Tongue (tissue), 2 donors: Measurements from ENCODE around the gene TEAD1. TPM values are rescaled to one million over a fixed set of nuclear protein-coding genes. Genes with fewer than 3 reads are reported as not detected.

Experiments
- DNase-seq: peaks from one replicate; pipeline ENCODE4 v3.0.0-alpha.2; 2015
- total RNA-seq: library from RNA; depleted of rRNA; stranded (reverse); fragments of >200 nt; gene quantifications from one replicate; pipeline ENCODE4 v1.2.3, GENCODE V29; 2014

TEAD1 gene
- total RNA-seq, 1 donor from 2014 or later, result 131 TPM

DNA sequence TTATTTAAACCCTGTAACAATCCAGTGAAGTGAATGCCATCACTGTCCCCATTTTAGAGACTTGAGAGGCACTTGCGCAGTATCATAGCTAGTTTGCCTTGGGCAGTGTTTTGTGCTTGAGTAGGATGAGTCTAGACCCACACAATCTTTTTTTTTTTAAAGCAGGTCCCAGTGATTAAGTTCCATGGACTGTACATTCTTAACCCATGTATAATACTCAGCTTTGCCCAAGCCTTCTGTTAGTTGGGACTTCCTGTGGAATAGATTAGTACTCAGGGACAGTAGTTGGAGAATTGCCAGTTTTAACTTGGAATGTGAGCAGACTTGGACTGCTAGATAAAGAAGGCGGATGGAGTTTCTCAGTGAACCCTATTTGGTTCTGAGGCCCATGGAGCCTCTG, 226.3 kb downstream of the TEAD1 start:
- DNase-seq, result peak; percentile 41

- no peak for DNase-seq
Observed at GRCh38 chr11:12901272-12901671, 227.1 kb downstream of the TEAD1 start.

DNA sequence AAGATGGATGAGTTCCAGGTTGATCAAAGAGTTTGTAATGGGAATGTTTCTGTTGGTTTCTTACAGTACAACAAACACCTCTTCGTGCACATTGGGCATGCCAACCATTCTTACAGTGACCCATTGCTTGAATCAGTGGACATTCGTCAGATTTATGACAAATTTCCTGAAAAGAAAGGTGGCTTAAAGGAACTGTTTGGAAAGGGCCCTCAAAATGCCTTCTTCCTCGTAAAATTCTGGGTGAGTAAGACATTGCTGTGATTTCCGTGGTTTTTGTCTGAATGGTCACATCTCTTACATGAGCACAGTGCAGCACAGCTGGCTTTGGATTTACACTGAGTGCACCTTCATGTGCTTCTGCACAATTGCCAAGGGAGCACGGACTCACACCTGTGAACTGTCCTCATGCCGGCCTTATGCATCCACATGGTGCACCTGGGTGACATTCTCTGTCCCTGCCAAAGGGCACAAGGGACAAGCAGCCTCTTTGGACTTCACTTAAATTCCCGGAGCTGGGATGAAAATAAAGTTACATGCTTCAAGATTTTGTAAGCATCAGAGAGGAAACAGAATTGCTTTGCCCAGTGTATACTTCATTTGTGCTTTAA, 227.8 kb downstream of the TEAD1 start:
- no peak for DNase-seq

DNA sequence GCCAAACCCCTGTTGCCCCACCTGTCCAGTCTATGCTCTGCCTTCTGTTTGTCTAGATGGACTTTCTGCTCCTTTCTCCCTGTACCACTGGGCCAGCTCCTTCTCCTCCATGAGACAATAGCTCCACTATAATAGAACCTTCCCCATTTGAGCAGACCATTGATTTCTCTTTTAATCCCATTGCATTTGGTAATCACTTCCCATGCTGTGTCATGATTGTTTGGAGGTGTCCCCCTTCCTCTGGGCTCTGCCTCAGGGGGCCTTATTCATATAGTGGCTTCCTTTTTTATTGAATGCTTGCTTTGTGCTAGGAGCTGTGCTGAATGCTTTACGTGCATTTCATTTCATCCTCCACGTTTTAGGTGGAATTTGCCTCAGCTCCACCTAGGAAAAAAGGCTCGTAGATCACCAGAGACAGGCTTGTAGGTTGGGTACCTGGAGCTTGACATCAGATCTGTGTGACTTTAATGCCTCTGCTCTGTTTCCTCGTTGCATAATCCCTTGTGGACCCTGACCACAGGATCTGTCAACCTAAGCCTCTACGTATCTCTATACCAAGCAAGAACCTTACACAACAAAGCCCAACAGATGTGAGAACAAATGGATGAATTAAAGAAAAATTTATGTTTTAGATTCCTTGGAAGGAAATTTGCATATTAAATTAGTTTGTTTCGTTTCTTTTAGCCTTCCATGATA, 228.7 kb downstream of the TEAD1 start:
- no peak for DNase-seq

DNA sequence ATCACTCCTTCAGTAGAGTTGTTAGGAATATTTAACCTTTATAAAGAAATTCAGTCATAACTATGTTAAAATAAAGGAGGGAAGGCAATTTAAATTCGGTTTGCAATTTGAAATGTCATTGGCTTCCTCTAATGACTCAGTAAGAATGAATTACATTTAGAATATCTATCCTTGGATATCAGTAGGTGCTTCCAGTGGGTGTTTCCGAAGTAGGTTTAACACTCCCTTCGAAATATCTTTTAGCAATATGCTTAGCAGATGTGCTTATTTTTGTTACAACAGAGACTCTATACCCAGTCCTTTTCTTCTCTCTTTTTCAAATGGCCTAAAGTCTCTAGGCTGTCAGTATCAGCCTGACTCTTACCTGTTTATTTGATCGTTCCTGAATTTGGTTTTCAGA, 231.2 kb downstream of the TEAD1 start:
- no peak for DNase-seq

GRCh38 chr11:12906501-12906900, 232.3 kb downstream of the TEAD1 start:
- DNase-seq, result no peak

DNA sequence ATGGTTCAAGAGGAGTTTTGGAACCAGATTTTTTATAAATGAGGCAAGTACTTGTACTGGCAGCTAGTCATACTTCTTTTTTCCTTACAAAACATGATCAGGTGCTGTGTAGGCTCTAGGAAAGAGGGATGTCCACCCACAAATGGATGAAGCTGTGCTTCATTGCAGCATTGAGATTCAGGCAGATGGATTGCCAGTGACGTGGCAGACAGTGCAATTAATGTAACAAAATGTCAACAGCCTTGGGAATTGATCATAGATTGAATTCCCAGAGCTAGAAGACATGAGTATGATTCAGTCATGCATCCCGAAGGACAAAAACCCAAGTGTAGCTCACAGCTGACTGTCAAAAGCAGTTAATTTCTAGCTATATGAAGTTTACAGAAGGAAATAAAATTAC, 235.7 kb downstream of the TEAD1 start:
- DNase-seq, result no peak

- DNase-seq, result peak; percentile 95
Observed at GRCh38 chr11:12914400-12914912, 240.2 kb downstream of the TEAD1 start.

DNA sequence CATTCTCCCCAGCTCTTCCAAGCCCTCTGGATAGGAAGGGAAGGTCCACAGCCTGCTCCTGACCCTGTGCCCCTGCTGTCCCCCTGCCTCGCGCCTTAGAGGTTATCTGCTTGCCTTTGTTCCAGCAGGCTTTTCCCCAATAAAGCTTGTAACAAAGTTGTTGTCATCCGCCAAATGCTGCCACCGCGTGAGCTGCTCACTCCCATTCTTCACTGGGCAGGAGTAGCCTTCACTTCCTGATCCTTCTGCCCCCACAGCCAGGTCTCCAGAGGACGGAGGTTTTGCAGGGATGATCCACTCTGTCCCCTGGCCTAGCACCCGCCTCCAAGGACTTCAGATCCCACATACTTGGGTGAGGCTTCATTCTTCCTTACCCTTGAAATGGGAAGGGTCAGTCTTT, 240.9 kb downstream of the TEAD1 start:
- DNase-seq, result no peak

DNA sequence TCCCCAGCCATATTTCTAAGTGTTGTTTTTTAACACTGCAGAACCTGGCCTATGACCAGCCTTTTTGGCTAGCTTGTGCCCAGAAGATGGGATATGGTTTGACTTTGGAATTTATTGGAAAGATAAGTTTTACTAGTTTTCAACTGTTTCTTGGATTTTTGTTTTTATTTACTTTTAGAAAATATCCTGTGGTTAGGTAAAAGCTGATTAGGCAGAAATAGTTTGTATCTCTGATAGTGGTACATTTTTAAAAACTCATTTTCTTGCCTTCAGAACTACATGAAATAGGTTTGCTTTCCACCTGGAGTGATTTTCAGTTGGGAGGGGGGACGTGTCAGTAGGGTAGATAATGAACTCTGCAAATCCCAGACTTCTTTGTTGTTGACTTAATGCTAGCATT, 243.6 kb downstream of the TEAD1 start:
- DNase-seq, result no peak

DNA sequence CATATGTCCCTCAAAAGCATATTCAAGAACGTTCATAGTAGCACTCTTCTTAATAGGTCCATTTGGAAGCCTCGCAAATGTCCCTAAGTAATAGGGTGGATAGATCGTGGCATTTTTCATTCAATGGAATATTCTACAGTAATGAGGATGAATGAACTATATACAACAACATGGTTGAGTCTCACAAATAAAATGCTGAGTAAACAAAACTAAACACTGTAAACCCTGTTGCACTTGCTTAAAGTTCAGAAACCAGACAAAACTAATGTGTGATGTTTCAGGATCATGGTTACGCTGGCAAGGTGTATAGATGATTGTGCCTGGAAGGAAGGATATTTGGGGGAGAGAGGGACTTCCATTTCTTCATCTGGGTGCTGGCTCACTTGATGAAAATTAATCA, 244.4 kb downstream of the TEAD1 start:
- DNase-seq, result no peak

DNA sequence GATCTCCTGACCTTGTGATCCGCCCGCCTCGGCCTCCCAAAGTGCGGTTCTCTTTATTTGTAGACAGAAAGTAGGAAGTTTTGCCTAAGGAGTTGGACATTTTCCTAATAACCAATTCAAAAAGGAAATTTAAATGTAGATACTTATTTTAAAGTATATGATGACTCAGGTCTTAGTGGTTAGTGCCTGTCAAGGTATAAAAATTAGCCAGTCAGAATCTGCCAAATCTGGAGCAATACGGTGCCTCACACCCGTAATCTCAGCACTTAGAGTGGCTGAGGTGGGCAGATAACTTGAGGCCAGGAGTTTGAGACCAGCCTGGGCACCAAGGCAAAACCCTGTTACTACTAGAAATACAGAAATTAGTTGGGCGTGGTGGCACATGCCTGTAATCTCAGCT, 248.2 kb downstream of the TEAD1 start:
- no peak for DNase-seq

GRCh38 chr11:12922980-12923507, 248.8 kb downstream of the TEAD1 start:
- no peak for DNase-seq

GRCh38 chr11:12924650-12925049, 250.4 kb downstream of the TEAD1 start:
- DNase-seq, result no peak

DNA sequence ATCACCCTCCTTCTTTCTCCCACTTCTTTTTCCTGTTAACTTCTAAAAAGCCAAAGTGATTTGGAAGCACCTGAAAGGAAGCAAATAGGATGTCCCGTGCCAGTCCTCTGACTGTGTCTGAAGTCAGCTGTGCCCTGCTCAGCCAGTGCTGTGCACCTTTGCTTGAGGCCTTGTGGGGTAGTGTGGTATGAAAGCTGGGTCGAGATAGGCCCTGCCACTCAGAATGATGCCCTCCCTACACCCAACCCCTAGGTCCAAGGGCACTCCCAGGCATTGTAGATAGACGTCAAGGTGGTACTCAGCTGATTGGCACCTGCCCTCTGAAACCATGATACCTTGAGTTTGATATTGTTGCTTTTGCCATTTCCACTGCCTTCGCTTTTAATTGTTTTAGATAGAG, 251.3 kb downstream of the TEAD1 start:
- no peak for DNase-seq

GRCh38 chr11:12927221-12927620, 253.0 kb downstream of the TEAD1 start:
- DNase-seq, result no peak

GRCh38 chr11:12927886-12928285, 253.7 kb downstream of the TEAD1 start:
- no peak for DNase-seq

DNA sequence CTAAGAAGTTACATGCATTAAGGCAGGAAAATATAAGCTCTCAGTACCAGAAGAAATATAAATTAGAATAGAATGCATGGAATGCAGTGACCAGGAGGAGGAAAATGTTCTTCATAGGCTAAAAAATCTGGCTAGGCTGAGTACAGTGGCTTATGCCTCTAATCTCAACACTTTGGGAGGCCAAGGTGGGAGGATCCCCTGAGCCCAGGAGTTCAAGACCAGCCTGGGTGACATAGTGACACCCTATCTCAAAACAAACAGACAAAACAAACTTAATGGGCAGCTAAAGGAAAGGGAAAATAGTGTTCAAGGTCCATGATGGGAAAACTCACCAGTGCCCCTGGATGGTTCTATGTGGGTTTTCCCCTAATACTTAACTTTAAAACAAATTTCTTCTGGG, 256.6 kb downstream of the TEAD1 start:
- DNase-seq, result no peak

DNA sequence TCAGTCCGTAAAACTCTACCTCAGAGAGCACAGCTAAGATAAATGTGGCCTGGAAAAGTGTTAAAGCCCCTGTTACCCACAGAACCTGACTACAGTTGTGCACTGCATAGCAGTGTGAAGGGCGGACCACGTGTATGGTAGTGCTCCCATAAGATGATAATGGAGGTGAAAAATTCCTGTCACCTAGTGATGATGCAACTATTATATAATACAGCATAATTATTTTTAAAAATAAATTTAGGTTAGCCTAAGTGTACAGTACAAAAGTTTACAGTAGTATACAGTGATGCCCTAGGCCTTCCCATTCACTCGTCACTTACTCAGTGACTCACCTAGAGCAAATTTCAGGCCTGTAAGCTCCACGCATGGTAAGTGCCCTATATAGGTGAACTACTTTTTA, 258.3 kb downstream of the TEAD1 start:
- DNase-seq, result no peak

- DNase-seq, result no peak
Observed at GRCh38 chr11:12936200-12936599, 262.0 kb downstream of the TEAD1 start.

GRCh38 chr11:12938590-12939247, 264.5 kb downstream of the TEAD1 start:
- DNase-seq, result no peak

DNA sequence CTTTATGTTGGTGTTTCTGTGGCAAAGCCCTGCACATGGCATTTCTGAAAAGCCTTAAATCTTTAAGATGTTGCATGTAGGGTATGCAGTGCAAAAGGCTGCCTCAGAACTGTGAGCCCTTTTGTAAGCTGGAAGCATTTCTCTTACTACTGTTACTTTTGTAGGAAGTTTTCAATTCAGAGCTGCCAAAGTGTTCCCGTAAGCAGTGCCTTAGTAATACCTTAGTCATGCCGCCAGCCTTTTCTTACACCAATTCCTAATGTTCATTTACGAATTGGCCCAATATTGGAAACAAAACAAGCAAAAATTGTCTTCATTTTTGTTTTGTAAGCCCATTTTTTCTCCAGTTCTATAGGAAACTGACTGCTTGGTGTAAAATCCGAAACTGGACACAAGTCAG, 267.4 kb downstream of the TEAD1 start:
- no peak for DNase-seq

DNA sequence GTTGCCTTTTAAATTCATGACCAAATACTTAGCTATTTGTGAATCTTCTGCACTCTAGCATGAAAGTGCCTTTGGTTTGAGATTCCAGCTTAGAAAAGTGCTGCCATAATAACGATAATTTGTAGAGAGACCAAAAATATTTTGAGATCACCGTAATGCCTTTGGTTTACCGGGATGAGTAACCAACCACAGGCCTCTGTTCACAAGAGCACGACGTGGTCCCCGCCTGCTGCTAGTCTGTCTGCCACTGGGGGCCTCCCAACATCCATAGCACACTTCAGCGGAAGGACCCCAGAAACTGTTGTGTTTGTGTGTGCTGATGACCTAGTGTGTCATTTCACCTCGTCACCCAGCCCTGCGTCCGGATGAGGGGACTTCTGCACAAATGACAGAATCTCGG, 267.9 kb downstream of the TEAD1 start:
- DNase-seq, result no peak
